MM.1S (cell line): Measurements from ENCODE around the gene FAM53A.

Experiments
- EZH2 ChIP-seq: fragments of 300-600 bp; sonication (generic); optimal IDR thresholded peaks from 2 replicates; pipeline ENCODE3; 2017; ENCODE audit warnings: low read depth, mild to moderate bottlenecking, antibody characterized with exemption, low read length, mixed read lengths
- TF ChIP-seq, protein P1 (sequence below): fragments of 300-600 bp; sonication (generic); IDR thresholded peaks from 2 replicates; pipeline ENCODE4 v1.5.1; 2016; ENCODE audit warnings: antibody characterized with exemption, low read length, mixed read lengths

DNA sequence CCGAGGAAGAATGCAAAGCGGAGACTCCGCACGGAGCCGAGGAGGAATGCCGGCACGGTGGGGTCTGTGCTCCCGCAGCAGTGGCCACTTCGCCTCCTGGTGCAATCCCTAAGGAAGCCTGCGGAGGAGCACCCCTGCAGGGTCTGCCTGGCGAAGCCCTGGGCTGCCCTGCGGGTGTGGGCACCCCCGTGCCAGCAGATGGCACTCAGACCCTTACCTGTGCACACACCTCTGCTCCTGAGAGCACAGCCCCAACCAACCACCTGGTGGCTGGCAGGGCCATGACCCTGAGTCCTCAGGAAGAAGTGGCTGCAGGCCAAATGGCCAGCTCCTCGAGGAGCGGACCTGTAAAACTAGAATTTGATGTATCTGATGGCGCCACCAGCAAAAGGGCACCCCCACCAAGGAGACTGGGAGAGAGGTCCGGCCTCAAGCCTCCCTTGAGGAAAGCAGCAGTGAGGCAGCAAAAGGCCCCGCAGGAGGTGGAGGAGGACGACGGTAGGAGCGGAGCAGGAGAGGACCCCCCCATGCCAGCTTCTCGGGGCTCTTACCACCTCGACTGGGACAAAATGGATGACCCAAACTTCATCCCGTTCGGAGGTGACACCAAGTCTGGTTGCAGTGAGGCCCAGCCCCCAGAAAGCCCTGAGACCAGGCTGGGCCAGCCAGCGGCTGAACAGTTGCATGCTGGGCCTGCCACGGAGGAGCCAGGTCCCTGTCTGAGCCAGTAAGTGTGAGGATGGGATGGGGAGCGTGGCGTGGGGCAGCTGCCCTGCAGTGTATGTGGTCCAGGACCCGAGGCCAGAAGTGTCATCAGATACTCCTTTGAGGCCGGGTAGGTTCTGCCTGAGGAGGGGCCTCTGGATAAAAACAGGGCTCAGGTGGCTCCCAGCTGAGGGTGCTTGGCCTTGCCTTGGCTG, 44.2 kb upstream of the FAM53A start:
- TF ChIP-seq EZH2, result no peak
- TF ChIP-seq, protein P1, sequence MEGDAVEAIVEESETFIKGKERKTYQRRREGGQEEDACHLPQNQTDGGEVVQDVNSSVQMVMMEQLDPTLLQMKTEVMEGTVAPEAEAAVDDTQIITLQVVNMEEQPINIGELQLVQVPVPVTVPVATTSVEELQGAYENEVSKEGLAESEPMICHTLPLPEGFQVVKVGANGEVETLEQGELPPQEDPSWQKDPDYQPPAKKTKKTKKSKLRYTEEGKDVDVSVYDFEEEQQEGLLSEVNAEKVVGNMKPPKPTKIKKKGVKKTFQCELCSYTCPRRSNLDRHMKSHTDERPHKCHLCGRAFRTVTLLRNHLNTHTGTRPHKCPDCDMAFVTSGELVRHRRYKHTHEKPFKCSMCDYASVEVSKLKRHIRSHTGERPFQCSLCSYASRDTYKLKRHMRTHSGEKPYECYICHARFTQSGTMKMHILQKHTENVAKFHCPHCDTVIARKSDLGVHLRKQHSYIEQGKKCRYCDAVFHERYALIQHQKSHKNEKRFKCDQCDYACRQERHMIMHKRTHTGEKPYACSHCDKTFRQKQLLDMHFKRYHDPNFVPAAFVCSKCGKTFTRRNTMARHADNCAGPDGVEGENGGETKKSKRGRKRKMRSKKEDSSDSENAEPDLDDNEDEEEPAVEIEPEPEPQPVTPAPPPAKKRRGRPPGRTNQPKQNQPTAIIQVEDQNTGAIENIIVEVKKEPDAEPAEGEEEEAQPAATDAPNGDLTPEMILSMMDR, result no peak
